Stimulated activated CD4-positive, alpha-beta T cell treated with anti-CD3 and anti-CD28 coated beads, TNF-alpha, amount 100 ng/mL, for 1 hour (primary cell): ENCODE data around the gene RCAN3.
A peak's percentile ranks its signal among the peaks of the same experiment; 100 is the strongest.
"Not testable (repeated sequence)": the region's sequence is repeated elsewhere in the genome, so short reads cannot be mapped to it uniquely, and the experiment has no call there.

Source experiments
- DNase-seq, 3 donors: peaks; one replicate each; pipeline ENCODE4 v3.0.0-alpha.2; 2020; ENCODE audit warnings: low read depth in 3 of 3, low spot score in 1 of 3

The RCAN3 gene

DNA sequence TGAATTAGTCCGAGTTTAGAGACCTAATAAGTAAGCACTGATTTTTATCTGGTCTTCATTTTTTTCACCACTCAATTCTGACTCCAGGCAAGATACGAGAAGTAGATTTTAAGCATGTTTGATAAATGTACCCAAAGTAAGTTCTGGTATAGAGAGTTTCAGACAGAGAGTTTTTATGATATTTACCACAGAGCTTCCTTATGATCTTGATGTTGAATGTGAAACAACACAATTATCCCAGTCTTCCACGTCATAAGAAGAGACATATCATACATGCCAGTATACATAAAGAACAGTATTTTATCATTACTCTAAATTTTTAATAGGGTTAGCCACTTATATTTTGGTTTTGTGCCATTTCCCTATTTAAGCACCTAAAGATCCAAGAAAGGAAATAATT is 45.4 kb downstream of the RCAN3 start:
- no peak for DNase-seq

DNA sequence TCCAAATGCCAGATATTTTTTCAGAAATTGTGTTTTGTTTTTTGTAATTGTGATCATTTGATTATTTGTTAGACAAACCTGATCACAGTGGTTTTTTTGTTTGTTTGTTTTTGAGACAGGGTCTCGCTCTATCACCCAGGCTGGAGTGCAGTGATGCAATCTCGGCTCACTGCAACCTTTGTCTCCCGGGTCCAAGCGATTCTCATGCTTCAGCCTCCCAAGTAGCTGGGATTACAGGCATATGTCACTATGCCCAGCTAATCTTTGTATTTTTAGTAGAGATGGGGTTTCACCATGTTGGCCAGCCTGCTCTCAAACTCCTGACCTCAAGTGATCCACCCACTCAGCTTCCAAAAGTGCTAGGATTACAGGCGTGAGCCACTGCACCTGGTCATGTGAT is 46.6 kb downstream of the RCAN3 start:
- DNase-seq = not testable (repeated sequence)

DNA sequence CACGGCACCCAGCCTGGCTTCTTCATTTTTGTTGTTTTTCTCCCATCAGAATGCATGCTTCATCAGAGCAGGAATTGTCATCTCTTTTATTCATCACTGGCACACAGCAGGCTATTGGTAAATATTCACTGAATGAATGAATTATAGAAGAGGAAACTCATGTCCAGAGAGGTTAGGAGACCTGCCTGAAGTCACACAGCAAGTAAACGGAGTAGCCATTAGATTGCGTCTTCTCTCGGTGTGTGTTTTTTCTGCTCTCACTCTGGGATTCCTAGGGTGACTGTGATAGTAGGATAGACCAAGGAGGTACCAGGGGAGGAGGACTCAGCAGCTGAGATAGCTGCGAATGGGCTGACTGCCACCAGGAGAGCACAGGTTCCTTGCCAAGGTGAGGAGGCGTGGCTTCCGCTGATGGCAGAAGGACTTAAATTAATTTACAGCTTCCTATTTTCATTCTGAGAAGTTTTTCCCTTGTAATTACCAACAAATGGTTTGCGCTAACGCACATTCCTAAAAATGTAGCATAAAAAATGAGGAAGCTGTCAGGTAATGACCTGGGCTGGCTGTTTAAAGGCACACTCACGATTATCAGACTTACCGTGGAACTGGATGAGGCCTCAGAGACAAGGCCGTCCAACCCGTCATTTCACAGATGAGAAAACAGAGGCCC is 48.8 kb downstream of the RCAN3 start:
- DNase-seq = no peak

DNA sequence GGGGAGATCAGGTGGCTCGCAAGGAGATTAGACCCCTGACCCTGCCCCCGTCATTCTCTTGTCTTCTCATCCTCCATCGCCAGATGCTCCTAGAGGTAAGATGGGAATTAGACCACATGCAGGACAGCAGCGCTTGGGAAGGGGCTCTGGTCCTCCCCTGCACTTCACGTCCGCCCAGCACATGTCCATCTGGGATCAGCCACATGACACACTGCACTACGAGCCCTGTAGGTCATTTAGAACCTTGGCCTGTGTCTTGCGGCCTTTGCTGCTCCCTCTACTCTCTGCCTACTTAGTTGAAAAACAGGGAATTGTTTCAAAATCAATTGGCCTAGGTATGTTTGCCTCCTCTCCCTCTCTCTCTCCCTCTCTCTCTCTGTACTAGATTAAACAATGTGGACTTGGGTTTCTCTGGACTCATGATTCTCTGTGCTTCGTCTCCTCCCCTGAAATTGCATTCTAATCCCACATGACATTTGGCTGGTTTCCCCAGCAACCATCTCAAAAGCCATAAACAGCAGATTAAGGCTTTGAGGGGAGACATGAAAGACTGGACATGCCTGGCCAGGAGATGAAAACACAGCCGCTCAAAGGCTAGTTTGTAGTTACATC is 49.4 kb downstream of the RCAN3 start:
- no peak for DNase-seq

DNA sequence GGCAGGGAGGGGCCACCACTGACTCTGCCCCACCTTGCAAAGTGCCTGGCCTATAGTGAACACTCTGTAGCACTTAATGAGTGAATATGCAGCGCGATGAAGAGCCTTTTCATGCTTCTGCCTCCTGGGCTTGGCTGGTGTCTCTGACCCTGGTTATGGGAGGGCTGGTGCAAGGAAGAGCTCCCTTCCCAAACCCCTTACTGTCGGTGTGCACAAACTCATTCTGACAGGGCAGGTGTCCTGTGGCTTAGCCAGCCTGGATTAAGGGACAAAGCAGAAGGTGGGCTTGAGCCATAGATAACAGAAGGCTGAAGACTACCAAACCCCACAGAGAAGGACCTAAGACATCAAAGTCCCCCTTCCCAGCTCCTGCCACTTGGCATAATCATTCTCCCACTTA is 51.3 kb downstream of the RCAN3 start:
- no peak for DNase-seq

DNA sequence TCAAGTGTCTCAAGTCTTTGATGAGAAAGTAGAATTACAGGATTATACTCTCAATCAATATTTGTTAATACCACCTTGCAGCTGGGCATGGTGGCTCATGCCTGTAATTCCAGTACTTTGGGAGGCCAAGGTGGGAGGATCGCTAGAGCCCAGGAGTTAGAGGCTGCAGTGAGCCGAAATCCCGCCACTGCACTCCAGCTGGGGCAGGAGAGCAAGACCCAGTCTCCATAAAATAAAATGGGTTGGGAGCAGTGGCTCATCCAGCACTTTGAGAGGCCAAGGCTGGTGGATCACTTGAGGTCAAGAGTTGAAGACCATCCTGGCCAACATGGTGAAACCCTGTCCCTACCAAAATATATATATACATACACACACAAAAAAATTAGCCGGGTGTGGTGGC is 52.1 kb downstream of the RCAN3 start:
- no peak for DNase-seq

DNA sequence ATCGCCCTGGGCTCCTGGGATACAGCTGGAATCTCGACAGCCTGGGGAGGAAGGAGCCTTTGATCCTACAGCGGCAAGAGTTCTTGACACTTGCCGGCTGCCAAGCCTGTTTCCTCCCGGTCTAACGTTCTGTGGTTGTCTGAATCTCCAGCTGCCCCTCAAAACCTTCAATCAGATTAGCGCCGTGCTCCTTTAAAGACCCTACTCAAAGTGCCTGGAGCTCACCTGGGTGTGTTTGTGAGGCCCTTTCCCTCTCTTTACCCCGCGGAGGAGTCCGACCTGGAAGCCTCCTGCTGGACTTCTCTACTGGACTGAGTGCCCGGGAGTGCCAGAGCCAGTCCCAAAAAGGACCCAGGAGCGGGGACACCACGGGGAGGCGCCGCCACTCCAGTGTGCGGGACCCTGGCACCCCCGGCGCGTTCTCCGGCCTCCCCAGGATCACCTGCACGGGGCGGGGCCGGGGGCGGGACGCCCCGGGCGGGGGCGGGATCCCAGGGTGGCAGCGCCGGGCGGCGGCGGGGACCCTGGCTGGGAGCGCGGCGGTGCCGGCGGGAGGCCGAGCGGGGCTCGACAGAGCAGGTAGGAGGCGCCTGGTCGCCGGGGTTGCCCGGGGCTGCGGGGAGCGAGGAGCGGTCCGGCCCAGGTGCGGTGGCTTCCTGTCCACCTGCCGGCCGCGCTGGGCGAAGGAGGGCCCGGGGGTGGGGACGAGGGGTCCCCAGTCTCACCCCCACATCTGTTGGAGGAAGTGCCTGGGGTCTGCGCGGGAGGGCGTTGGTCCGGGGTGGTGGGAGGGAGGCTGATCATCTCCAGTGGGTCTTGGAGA is 53.2 kb downstream of the RCAN3 start, which contains the start of gene NCMAP:
Gene NCMAP (plus strand): TSS at position 497 of the 823 bp plus-strand sequence. CDS start 39,344 bp downstream, outside the sequence.
- DNase-seq = peak in 2 of 3 donors; percentile 24 to 41

DNA sequence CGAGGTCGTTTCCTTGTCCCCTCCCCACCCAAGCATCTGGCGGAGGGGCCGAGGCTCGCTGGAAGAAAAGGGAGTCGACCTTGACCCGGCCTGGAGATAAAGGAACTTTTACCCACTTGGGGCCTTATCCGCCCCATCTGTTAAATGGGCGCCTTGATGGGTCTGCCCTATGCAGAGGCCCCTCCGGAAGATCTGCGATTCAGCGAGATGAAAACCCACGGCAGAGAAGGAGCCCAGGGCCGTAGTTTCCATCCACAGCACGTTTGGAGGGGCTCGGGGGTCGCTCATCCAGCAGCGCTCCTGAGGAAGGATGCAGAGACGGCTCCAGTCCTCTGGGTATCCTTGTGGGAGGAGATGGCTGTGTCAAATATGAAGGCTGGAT is 53.8 kb downstream of the RCAN3 start:
- no peak for DNase-seq

DNA sequence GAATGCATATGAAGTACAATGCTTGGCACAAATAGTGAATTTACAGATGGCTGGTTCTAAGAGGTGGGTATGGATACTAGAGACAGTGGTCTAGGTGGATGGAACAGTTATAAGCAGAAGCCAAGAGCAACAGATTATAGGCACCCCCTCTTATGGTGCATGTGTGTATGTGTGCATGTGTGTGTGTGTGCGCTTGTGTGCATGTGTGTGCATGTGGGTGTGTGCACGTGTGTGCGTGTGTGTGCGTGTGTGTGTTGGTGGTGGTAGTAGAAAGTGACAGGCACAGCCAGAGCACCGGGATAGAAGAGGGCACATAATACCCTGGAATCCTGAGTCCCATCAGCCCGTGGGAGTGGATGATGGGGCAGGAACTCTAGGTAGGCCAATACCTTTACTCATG is 54.6 kb downstream of the RCAN3 start:
- DNase-seq = no peak

DNA sequence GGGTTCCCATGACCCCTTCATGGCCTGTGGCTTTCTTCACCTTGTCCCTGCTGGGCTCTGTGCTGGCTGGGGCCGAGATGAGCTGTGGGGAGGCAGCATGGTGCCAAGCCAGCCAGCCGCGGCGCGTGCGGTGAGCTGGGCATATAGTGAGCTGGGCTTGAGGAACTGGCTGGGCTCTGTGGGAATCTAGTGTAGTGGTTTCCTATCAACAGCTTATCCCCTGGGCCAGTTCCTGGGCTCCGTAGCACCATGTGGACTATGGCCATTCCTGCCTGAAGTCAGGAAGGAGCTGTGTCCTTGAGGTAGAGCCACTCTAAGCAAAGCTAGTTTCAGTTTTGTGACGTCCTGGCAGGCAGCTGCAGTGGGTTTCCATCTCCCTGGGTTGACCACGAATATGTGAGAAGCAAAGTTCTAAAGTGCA is 55.1 kb downstream of the RCAN3 start:
- no peak for DNase-seq

DNA sequence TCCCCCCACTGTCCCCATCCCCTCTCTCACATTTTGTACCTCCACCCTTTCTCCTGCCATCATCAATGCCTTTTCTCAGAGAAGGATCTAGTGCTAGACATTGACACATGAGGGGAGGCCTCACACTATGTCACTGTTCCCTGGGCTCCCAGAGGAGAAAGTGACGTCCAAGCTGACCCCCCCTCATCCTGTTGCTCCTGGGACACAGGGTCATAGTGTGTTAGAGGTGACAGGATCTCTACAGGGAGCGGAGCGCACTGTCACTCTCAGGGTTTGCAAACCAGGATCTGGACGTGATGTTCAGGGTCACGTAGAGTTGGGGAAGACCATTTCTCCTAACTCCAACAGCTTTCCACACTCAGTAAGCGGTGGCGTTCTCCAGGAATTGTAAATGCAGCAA is 55.8 kb downstream of the RCAN3 start:
- no peak for DNase-seq

DNA sequence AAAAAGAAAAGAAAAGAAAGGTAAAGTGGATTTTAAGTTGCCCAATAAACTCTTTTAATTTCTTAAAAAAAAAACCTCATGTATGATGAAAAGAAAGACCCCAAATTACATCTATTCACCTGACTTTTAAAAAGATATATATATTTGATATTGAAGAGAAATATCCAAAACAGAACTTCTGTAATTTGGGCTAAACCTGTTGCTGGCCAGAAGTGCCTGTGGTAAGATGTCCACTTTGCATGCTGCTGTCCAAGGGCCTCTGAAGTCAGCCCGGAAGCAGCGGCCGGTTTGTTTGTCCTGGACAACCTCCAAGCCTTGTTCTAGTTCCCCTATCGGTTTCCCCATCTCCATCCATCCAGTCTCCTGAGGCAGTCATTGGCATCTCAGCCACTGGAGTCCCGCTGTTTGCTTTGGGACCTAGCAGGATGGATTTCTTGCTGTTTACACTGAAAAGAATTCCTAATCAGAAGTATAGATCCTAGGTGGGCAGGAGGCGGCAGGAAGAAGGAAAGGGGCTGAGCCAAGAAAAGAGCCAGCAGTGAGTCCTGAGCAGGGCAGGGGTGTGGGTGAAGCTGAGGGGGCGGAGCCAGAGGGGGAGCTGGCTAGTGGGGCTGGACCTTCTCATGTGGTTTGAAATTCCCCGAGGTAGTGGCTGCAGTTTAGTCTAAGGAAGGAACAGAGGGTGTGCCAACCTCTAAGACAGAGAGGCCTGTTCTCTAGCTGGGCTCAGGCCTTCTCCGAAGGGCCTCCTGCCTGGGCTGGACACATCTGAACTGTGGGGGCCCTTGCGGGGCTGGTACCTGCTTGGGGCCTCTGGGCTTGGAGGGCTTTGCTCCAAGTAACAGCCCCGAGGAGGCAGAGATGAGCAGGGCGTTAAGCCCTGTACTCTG is 56.5 kb downstream of the RCAN3 start:
- DNase-seq = no peak

DNA sequence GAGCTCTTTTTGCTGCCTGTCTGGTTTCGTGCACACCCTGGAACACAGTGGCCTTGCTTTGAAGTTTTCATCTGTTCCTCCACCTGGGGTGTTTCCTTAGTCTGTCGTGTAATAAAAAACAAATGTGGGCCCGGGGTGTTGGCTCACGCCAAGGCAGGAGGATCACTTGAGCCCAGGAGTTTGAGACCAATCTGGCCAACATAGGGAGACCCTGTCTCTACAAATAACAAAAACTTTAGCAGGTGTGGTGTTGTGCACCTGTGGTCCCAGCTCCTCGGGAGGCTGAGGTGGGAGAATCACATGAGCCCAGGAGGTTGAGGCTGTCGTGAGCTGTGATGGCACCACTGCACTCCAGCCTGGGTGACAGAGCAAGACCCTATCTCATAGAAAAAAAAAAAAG is 57.7 kb downstream of the RCAN3 start:
- DNase-seq = no peak

DNA sequence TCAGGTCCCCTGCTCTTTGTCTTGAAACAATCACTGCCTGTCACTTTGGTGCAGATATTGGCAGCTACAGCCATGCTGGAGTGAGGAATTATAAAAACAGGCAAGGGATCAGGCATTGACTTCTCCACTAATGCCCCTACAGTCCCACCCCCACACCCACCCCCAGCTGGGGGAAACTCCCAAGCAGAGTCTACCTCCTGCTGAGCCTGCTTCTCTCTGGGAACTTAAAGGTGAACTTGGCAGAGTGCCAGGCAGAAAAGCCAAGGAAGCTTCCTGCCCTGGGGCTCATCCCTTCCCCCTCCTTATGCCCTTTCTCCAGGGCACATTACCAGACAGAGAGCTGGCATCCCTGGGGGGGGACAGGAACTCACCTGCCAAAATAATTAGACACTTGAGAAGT is 60.0 kb downstream of the RCAN3 start:
- no peak for DNase-seq

DNA sequence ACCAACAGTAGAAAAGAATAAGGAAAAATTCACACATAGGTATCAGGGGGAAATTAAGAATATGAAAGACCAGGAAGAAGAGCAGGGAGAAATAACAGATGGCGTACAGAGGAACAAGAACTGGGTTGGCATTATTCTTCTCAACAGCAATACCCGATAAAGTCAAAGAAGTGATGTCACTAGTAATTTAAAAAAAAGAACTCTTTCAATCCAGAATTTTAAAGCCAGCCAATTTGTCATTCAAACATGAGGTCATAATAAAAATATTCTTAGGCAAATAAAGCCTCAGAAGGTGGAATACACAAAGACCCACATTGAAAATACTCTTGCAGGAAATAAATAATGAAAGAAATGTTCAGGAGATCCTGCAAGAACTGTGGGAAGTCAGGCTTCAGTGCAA is 62.1 kb downstream of the RCAN3 start:
- DNase-seq = no peak

DNA sequence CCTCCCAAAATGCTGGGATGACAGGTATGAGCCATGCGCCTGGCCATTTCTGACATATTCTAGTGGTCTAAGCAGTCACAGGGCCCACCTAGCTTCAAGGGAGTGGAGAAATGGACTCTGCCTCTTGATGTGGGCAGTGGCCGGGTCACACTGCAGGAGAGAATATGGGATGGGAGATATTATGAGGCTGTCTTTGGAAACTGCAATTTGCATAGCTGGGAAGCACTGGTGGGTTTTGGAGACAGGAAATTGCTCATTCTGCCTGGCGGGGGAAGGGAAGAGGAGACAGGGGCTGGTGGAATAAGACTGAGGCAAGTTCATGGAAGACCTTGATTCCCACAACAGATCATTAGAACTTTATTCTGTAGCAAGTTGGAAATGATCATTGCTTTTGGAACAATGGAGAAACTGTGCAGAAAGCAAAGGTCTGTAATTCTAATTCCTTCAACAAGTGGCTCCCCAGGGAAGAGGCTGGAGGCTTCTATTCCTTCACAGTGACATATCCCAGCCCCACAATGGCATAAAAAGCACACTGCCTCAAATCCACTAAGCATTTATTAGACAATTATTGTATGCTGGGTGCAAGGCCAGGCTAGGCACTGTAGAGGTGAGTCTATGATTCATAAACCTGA is 63.7 kb downstream of the RCAN3 start:
- DNase-seq = no peak

DNA sequence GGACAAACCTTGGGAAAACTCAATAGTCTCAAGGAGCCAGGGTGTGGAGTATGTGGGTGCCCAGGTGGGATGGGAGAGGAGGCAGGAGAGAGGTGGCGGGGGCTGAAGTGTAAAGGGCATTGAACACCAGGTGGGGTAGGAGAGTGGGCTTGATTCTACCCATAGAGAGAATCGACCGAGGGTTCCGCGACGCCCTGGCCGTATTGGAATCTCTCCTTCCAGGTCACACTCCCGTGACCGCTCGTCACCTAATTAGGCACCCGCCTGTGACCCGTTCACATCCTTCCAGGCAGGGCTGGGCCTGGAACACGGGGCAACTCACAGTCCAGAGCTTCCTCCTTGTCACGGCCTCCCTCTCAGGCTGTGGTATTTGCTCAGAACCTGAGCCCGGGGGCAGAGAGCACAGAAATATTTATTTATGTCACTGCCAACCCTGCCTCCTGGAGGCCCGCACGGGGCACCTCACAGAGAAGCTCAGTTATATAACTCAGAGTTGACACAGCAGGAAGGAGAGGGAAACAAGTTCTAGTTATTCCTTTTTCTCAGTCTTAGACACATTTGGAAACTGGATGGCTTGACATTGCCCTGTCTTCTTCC is 65.3 kb downstream of the RCAN3 start:
- no peak for DNase-seq

DNA sequence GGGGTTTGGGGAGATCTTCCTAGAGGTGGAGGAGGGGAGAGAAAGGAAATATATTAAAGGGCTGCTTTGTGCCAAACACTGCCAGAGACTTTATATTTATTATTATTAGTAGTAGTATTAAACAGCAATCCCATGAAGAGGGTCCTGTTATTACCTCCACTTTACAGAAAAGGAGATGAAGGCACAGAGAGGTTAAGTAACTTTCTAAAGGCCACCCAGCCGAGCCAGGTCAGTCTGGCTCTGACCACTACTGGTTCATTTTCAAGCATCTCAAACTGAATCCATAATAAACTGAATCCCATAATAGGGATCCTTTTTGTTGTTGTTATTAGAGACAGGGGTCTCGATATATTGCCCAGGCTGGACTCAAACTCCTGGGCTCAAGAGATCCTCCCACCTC is 65.8 kb downstream of the RCAN3 start:
- no peak for DNase-seq

DNA sequence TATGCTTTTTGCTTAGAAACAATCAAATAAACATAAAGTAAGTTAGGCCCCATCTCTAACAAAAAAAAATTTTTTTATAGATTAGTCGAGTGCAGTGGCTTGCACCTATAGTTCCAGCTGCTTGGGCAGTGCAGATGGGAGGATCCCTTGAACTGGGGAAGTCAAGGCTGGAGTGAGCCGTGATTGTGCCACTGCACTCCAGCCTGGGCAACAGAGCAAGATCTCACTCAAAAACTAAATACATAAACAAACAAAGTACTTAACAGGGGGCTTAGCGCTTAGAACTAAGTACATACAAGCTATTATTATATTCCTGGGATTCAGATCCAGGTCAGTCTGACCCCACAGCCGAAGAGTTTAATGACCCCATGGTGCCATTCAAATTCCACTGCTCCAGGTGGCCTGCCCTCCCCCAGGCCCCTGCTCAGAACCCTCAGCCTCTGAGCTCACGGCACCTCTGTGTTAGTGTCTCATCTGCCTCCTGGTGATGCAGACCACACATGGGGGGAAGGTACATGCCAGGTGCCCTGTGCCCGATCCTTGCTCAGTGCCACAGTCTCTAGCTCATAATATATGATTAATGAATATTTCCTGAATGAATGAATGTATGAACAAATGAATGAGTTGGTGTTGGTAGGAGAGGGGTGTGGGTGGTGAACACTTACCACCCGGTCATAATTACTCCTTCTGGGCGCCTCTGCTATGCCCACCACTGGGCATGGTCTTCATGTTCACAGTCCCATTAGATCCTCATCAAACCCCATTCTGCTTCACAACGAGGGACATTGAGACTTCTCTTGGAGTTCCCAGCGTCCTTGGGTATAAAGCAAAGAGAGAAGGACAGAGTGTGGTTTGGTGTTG is 67.9 kb downstream of the RCAN3 start:
- no peak for DNase-seq
